AG04449 (cell line): ENCODE results near the gene MYL2.

Source experiments
- CTCF ChIA-PET: fragments of 350-600 bp; formaldehyde crosslinking; extraction: SDS; loops from one replicate; lab custom pipeline; 2021; ENCODE audit warnings: antibody characterized with exemption; lab: Yijun Ruan, JAX
- POLR2A ChIA-PET: fragments of 400-600, 350-600 bp; formaldehyde crosslinking; extraction: SDS; loops from one replicate; lab custom pipeline; 2020; ENCODE audit warnings: antibody characterized with exemption, inconsistent platforms; lab: Yijun Ruan, JAX
- DNase-seq: peaks from one replicate; pipeline ENCODE4 v3.0.0-alpha.2; 2010; ENCODE audit warnings: low read depth, low spot score
- H3K4me3 ChIP-seq: 2 replicates; pipeline ENCODE4 v1.5.1; 2011; ENCODE audit warnings: low read depth, mild to moderate bottlenecking, control low read depth, low read length
- TF ChIP-seq, protein P1 (sequence below): IDR thresholded peaks from one replicate; pipeline ENCODE4 v1.5.1; 2011; ENCODE audit warnings: mild to moderate bottlenecking, moderate library complexity, low read length, control low read depth, inconsistent platforms; ENCODE audit not compliant: insufficient read depth; ENCODE audit errors: missing control alignments

The MYL2 gene

GRCh38 chr12:110863161-110863560, 57.2 kb downstream of the MYL2 start:
- POLR2A ChIA-PET, result no interaction called here
- TF ChIP-seq, protein P1, sequence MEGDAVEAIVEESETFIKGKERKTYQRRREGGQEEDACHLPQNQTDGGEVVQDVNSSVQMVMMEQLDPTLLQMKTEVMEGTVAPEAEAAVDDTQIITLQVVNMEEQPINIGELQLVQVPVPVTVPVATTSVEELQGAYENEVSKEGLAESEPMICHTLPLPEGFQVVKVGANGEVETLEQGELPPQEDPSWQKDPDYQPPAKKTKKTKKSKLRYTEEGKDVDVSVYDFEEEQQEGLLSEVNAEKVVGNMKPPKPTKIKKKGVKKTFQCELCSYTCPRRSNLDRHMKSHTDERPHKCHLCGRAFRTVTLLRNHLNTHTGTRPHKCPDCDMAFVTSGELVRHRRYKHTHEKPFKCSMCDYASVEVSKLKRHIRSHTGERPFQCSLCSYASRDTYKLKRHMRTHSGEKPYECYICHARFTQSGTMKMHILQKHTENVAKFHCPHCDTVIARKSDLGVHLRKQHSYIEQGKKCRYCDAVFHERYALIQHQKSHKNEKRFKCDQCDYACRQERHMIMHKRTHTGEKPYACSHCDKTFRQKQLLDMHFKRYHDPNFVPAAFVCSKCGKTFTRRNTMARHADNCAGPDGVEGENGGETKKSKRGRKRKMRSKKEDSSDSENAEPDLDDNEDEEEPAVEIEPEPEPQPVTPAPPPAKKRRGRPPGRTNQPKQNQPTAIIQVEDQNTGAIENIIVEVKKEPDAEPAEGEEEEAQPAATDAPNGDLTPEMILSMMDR, result no peak
- DNase-seq, result no peak
- H3K4me3 ChIP-seq, result no peak overlapping the region
- CTCF ChIA-PET, result no interaction called here

DNA sequence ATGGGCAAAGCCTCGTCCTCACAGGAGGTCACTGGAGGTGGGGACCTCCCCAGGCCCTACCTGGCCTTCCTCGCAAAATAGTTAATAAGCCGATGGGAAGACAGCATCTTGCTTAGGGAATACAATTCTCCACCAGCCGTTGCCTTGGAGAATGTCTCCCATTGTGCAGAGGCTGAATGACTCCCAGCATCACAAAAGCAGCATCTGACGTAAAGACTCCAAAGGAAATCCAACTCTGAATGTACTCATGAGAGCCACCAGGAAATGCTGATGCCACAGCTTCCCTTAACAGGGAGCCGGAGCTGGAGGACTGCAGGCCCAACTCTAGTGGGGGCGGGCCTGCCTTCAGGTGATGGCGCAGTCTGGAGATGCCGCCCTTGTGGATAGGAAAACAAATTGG, 58.0 kb downstream of the MYL2 start:
- no peak for DNase-seq
- ChIA-PET CTCF (no interaction called here), POLR2A (no interaction called here)
- TF ChIP-seq, protein P1, result no peak
- no peak overlapping the region for H3K4me3 ChIP-seq

DNA sequence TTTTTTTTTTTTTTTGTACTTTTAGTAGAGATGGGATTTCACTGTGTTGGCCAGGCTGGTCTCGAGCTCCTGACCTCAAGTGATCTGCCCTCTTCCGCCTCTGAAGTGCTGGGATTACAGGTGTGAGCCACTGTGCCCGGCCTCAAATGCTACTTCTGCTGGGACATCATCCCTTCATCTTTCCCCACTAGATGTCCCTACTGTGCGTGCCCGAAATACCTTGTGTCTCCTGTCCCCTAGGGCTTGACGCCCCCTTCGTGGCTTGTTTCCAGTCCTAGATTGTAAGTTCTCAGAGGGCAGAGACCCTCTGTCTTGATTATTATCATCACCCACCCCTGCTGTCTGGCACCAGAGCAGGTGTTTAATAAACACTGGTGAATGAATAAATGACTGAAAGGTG, 58.6 kb downstream of the MYL2 start:
- H3K4me3 ChIP-seq, result no peak overlapping the region
- no peak for DNase-seq
- POLR2A ChIA-PET, result no interaction called here
- TF ChIP-seq, protein P1, result no peak
- CTCF ChIA-PET, result no interaction called here
